Type B pancreatic cell (in vitro differentiated cells): ENCODE results near the gene OGFOD3. TPM values are rescaled to one million over a fixed set of nuclear protein-coding genes. Genes with fewer than 3 reads are reported as not detected.

Source experiments
- DNase-seq: peaks from one replicate; pipeline ENCODE4 v3.0.0; 2021; ENCODE audit warnings: mixed read lengths; ENCODE audit not compliant: unreplicated experiment; ENCODE audit errors: extremely low spot score
- H3K27ac Mint-ChIP-seq: 2 replicates; pipeline ENCODE4 v1.8.0; 2021; ENCODE audit warnings: mild to moderate bottlenecking, mixed read lengths
- H3K27me3 Mint-ChIP-seq: 2 replicates; pipeline ENCODE4 v1.8.0; 2021; ENCODE audit warnings: mixed read lengths
- H3K36me3 Mint-ChIP-seq: 2 replicates; pipeline ENCODE4 v1.8.0; 2021; ENCODE audit warnings: mixed read lengths
- H3K4me1 Mint-ChIP-seq: one replicate; pipeline ENCODE4 v1.8.0; 2021; ENCODE audit warnings: mixed read lengths; ENCODE audit not compliant: unreplicated experiment
- H3K4me3 Mint-ChIP-seq: 2 replicates; pipeline ENCODE4 v1.8.0; 2021; ENCODE audit warnings: mild to moderate bottlenecking, mixed read lengths
- H3K9me3 Mint-ChIP-seq: 2 replicates; pipeline ENCODE4 v1.8.0; 2021; ENCODE audit warnings: mixed read lengths
- total RNA-seq: library from RNA; stranded (reverse); gene quantifications from 2 replicates; pipeline ENCODE4 v1.2.1, GENCODE V29; 2021; ENCODE audit warnings: low replicate concordance
- TF ChIP-seq, protein P1 (sequence below): fragments of 200-600 bp; sonication (generic); conservative IDR thresholded peaks from 2 replicates; pipeline ENCODE4 v1.5.0; 2021; ENCODE audit warnings: antibody characterized with exemption, mild to moderate bottlenecking

Gene OGFOD3
- total RNA-seq, 1 donor from 2014 or later, result 31.6 TPM

DNA sequence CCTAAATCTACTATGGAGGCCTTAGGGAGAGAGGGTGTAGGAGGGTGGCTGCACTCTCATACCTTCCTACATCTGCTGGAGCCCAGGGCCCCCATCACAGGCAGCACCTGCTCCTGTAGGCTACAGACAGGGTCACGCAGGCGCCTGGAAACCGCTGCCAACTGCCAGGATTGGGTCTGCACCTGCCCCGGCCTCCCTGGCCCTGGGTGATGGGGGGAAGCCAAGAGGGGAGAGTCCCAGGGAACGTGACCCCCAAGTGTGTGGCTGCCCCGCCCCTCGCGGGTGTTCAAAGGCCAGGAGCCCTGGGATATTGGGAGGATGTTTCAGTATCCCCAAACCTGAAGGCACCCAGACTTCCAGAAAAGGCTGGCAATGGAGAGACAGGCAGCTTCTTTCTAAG, 64.9 kb downstream of the OGFOD3 start:
- no peaks in the 10 kb centered on the region for H3K9me3 Mint-ChIP-seq
- peaks cover 5% of the 10 kb centered on the region for H3K27me3 Mint-ChIP-seq
- no peak for DNase-seq
- H3K27ac Mint-ChIP-seq, result no peak overlapping the region
- no peak overlapping the region for H3K4me3 Mint-ChIP-seq
- H3K36me3 Mint-ChIP-seq, result no peaks in the 10 kb centered on the region
- TF ChIP-seq, protein P1, sequence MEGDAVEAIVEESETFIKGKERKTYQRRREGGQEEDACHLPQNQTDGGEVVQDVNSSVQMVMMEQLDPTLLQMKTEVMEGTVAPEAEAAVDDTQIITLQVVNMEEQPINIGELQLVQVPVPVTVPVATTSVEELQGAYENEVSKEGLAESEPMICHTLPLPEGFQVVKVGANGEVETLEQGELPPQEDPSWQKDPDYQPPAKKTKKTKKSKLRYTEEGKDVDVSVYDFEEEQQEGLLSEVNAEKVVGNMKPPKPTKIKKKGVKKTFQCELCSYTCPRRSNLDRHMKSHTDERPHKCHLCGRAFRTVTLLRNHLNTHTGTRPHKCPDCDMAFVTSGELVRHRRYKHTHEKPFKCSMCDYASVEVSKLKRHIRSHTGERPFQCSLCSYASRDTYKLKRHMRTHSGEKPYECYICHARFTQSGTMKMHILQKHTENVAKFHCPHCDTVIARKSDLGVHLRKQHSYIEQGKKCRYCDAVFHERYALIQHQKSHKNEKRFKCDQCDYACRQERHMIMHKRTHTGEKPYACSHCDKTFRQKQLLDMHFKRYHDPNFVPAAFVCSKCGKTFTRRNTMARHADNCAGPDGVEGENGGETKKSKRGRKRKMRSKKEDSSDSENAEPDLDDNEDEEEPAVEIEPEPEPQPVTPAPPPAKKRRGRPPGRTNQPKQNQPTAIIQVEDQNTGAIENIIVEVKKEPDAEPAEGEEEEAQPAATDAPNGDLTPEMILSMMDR, result no peak
- H3K4me1 Mint-ChIP-seq, result peaks cover 17% of the 10 kb centered on the region

DNA sequence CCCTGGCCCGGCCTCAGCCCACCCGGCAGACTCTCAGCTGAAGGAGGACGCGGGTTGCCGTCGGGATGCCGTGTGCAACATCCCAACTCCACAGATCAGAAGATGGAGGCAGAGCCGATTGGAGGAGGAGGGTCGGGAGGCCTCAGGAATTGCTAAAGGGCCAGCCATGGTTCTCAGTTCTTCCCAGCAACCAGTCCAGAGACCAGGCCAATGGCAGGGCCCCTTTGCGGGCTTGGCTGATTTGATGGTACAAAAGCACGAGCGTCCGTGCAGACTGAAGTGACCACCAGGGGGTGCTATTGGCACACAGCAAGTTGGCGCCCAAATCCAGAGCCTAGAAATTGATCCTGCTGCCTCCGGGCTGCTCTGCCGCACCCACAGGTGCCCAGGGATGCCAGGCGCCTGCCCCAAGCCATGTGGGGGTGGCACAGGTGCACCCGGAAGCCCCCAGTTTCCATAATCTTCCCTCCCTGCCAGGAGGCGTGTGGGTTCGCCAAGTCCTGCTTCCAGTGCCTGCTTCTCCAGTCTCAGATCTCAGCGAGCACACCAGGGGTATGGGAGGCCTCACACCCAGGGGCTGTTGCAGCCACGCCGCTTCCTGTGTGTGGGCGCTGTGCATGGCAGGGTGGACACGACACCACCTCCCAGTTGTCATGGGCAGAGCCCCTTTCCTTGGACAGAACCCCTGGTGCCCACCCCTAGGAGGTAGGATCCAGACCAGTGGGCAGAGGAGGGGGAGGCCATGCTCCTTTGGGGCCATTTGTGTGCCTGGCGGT, 66.5 kb downstream of the OGFOD3 start:
- Mint-ChIP-seq H3K9me3 (no peaks in the 10 kb centered on the region), H3K36me3 (no peaks in the 10 kb centered on the region), H3K27ac (no peak overlapping the region), H3K4me3 (no peak overlapping the region), H3K4me1 (peaks cover 14% of the 10 kb centered on the region), H3K27me3 (peaks cover 3% of the 10 kb centered on the region)
- DNase-seq, result peak; percentile 89
- TF ChIP-seq, protein P1, result peak; percentile 98

DNA sequence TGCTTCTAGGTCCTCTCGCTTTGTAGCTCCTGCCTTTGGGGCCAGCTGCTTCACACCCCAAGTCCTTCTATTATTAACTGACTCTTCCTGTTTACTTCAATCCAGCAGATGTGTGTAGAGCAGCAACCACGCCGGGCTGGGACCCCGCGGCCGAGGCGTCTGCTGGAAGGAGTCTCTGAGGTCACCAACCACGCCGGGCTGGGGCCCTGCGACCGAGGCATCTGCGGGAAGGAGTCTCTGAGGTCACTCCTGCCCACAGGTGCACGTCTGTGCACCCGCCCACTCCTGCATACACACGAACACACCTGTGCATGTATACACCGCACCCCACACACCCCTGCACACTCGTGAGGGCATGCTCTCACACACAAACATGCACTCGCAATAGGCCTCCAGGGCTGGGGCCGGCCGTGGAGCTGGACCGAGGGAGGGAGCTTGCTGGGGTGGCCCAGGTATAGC, 67.1 kb downstream of the OGFOD3 start:
- Mint-ChIP-seq H3K4me3 (no peak overlapping the region), H3K36me3 (no peaks in the 10 kb centered on the region), H3K27me3 (peaks cover 3% of the 10 kb centered on the region), H3K27ac (no peak overlapping the region), H3K4me1 (peaks cover 18% of the 10 kb centered on the region), H3K9me3 (no peaks in the 10 kb centered on the region)
- DNase-seq, result no peak
- TF ChIP-seq, protein P1, result no peak

DNA sequence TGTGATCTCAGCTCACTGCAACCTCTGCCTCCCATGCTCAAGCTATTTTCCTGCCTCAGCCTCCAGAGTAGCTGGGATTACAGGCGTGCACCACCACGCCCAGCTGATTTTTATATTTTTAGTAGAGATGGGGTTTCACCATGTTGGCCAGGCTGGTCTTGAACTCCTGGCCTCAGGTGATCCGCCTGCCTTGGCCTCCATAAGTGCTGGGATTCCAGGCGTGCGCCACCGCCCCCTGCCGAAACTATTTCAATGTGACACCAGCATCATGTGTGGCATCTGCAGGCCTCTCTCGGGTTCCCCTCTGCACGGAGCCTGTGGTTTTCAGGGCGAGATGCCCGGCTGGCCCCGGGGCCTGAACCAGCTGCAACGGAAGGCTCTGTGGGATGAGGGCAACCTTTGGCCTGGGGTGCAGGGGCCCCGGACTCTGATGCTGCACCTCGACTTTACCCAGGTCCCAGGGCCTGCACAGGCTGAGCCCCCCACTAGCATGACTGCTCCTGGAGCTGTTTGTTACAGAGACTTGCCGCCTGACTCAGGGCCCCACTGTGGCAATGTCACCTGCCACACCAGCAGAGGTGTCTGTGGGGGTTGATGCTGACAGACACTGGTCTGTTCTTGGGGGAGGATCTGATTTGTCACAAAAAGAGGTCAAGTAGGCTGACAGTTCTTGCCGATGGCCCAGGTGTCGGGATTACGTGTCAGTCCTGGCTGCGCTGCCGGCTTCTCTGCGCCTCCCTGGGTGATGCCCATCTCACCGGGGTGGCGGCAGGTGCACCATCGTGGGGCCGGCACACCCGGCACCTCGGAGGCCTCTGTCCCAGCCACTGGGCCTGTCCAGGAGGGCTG, 68.0 kb downstream of the OGFOD3 start:
- no peak for DNase-seq
- Mint-ChIP-seq H3K36me3 (no peaks in the 10 kb centered on the region), H3K4me1 (peaks cover 19% of the 10 kb centered on the region), H3K4me3 (no peak overlapping the region), H3K27ac (no peak overlapping the region), H3K27me3 (peaks cover 3% of the 10 kb centered on the region), H3K9me3 (no peaks in the 10 kb centered on the region)
- TF ChIP-seq, protein P1, result no peak

DNA sequence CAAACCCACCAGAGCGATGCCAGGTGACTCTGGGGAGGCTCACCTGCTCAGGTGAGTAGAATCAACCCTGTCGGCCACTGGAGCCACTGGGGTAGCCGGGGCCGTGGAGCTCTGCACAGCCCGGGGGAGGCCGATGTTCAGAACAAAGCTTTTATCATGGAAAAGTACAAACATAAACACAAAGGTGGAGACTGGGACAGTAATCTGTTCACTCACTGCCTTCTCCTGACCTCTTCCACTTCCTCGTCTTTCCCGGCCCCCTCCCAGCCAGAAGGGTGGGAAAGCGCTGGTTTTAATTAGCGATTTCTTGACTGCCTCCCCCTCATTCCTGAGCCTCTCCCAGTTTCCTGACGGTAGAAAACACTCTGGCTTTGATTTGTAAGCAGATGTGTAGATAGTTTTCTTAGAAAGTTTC, 69.1 kb downstream of the OGFOD3 start:
- Mint-ChIP-seq H3K4me1 (peaks cover 25% of the 10 kb centered on the region), H3K36me3 (no peaks in the 10 kb centered on the region), H3K27me3 (peaks cover 3% of the 10 kb centered on the region), H3K4me3 (peak overlapping the region; percentile 74), H3K27ac (peak overlapping the region; percentile 42), H3K9me3 (no peaks in the 10 kb centered on the region)
- TF ChIP-seq, protein P1, result no peak
- no peak for DNase-seq
